Measurements from ENCODE around the gene PKD1. TPM values are rescaled to one million over a fixed set of nuclear protein-coding genes. Genes with fewer than 3 reads are reported as not detected.

PKD1 gene
- total and polyA plus RNA-seq, 2 of the 13 experiments (the other 11 are each of a cell fraction or from before 2014, with no cell fraction given), result 22.1 to 23.0 TPM

GRCh38 chr16:2150418-2151187 lies 14.9 kb upstream of the PKD1 start (continued):
- TF ChIP-seq CENPBD1 (CRISPR knock-in tag; IDR thresholded peaks at IDR 0.05; ENCODE audit: borderline replicate concordance, low read depth) (no peak), ZBTB10 (CRISPR knock-in tag; IDR thresholded peaks at IDR 0.05; ENCODE audit: borderline replicate concordance) (0 out of 2 replicates have a peak, but pooled peaks have one; percentile 23), ZNF616 (CRISPR knock-in tag; IDR thresholded peaks at IDR 0.05; ENCODE audit: low read depth) (no peak), GABPA (IDR thresholded peaks at IDR 0.05; ENCODE audit: low read depth, low read length) (no peak; the same call in 1 of the 2 replicates), GABPA (CRISPR knock-in tag; IDR thresholded peaks at IDR 0.05; ENCODE audit: low read depth) (no peak), ZNF781 (CRISPR knock-in tag; IDR thresholded peaks at IDR 0.05; ENCODE audit: borderline replicate concordance, not compliant biosample characterization) (no peak), SP1 (IDR thresholded peaks at IDR 0.05) (no peak), SP1 (CRISPR knock-in tag; IDR thresholded peaks at IDR 0.05) (peak; percentile 38; the same call in 1 of the 2 replicates), ZNF766 (CRISPR knock-in tag; IDR thresholded peaks at IDR 0.05; ENCODE audit: borderline replicate concordance) (no peak), ZNF468 (CRISPR knock-in tag; IDR thresholded peaks at IDR 0.05) (0 out of 2 replicates have a peak, but pooled peaks have one; percentile 24), ZNF10 (CRISPR knock-in tag; IDR thresholded peaks at IDR 0.05; ENCODE audit: borderline replicate concordance, low read depth) (no peak), ZNF720 (CRISPR knock-in tag; IDR thresholded peaks at IDR 0.05) (no peak), EHMT2 (IDR thresholded peaks at IDR 0.05; ENCODE audit: borderline replicate concordance, low read depth, low read length) (no peak), MLLT10 (CRISPR knock-in tag; IDR thresholded peaks at IDR 0.05) (no peak), ZNF546 (CRISPR knock-in tag; conservative IDR thresholded peaks at IDR 0.05) (0 out of 2 replicates have a peak, but pooled peaks have one; percentile 3), AGO2 (optimal IDR thresholded peaks at IDR 0.05; ENCODE audit: low read depth, low read length) (peak; percentile 92), ZNF17 (CRISPR knock-in tag; IDR thresholded peaks at IDR 0.05) (no peak), ZNF124 (CRISPR knock-in tag; IDR thresholded peaks at IDR 0.05) (no peak), KAT8 (CRISPR knock-in tag; IDR thresholded peaks at IDR 0.05) (no peak), CREBL2 (CRISPR knock-in tag; IDR thresholded peaks at IDR 0.05; ENCODE audit: borderline replicate concordance) (no peak), CBFB (CRISPR knock-in tag; IDR thresholded peaks at IDR 0.05) (no peak), ZBTB7A (CRISPR knock-in tag; IDR thresholded peaks at IDR 0.05) (0 out of 2 replicates have a peak, but pooled peaks have one; percentile 32), ZNF34 (CRISPR knock-in tag; IDR thresholded peaks at IDR 0.05; ENCODE audit: borderline replicate concordance) (no peak), RBFOX2 (IDR thresholded peaks at IDR 0.05; ENCODE audit: low read depth, low read length) (peak; percentile 69; the same call in 1 of the 2 replicates)
- TF ChIP-seq, protein P1, sequence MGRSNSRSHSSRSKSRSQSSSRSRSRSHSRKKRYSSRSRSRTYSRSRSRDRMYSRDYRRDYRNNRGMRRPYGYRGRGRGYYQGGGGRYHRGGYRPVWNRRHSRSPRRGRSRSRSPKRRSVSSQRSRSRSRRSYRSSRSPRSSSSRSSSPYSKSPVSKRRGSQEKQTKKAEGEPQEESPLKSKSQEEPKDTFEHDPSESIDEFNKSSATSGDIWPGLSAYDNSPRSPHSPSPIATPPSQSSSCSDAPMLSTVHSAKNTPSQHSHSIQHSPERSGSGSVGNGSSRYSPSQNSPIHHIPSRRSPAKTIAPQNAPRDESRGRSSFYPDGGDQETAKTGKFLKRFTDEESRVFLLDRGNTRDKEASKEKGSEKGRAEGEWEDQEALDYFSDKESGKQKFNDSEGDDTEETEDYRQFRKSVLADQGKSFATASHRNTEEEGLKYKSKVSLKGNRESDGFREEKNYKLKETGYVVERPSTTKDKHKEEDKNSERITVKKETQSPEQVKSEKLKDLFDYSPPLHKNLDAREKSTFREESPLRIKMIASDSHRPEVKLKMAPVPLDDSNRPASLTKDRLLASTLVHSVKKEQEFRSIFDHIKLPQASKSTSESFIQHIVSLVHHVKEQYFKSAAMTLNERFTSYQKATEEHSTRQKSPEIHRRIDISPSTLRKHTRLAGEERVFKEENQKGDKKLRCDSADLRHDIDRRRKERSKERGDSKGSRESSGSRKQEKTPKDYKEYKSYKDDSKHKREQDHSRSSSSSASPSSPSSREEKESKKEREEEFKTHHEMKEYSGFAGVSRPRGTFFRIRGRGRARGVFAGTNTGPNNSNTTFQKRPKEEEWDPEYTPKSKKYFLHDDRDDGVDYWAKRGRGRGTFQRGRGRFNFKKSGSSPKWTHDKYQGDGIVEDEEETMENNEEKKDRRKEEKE (IDR thresholded peaks at IDR 0.05), result no peak
